ENCODE measurements around the gene LHFPL4. TPM values are rescaled to one million over a fixed set of nuclear protein-coding genes. Genes with fewer than 3 reads are reported as not detected.

The LHFPL4 gene
- total RNA-seq (not detected), polyA plus RNA-seq (under 1 TPM in 1 of 2 donors, not detected in 1; 0.08 TPM)

- Histone ChIP-seq H3K27me3 (ENCODE audit: control insufficient read depth in 4 of 4, insufficient read depth in 4 of 4, low read length in 3 of 4) (peaks cover 0 to 13% (median 6%) of the 10 kb centered on the region in 4 donors), H3K36me3 (ENCODE audit: control insufficient read depth in 4 of 4, insufficient read depth in 3 of 4, low read depth in 1 of 4, low read length in 3 of 4) (no peaks in the 10 kb centered on the region), H3K4me3 (ENCODE audit: low read depth in 1 of 3, low read length in 3 of 3) (peak within 1 kb of the TSS in 1 of 3 donors; percentile 31), H3K9ac (ENCODE audit: low read depth in 1 of 2, low read length in 2 of 2) (no peak within 1 kb of the TSS), H3K4me1 (ENCODE audit: control insufficient read depth in 4 of 4, insufficient read depth in 4 of 4, low read length in 3 of 4) (peaks cover 0 to 13% (median 3%) of the 10 kb centered on the region in 4 donors), H3K27ac (ENCODE audit: low read depth in 1 of 2, low read length in 2 of 2) (no peak within 1 kb of the TSS), H3K9me3 (ENCODE audit: control insufficient read depth in 4 of 4, low read length in 3 of 4) (no peaks in the 10 kb centered on the region)
- WGBS, result 5% methylated on average over 75 of the region's 75 CpGs
- TF ChIP-seq FOXA2 (IDR thresholded peaks at IDR 0.05) (no peak), CTCF (IDR thresholded peaks at IDR 0.05; ENCODE audit: low read depth, low read length, missing input control) (no peak), HNF4G (IDR thresholded peaks at IDR 0.05) (no peak), NR2F2 (IDR thresholded peaks at IDR 0.05) (no peak), RAD21 (IDR thresholded peaks at IDR 0.05) (no peak), JUND (IDR thresholded peaks at IDR 0.05) (no peak), GABPA (IDR thresholded peaks at IDR 0.05 in 1 of 2, conservative IDR thresholded peaks at IDR 0.05 in 1 of 2) (no peak), FOXA1 (IDR thresholded peaks at IDR 0.05) (no peak), ATF3 (IDR thresholded peaks at IDR 0.05) (no peak), TAF1 (conservative IDR thresholded peaks at IDR 0.05) (no peak), EGR1 (IDR thresholded peaks at IDR 0.05; ENCODE audit: low read depth in 2 of 2) (no peak), MAX (IDR thresholded peaks at IDR 0.05) (no peak), HNF4A (conservative IDR thresholded peaks at IDR 0.05) (no peak), SP1 (IDR thresholded peaks at IDR 0.05) (no peak), YY1 (IDR thresholded peaks at IDR 0.05) (no peak)
- DNase-seq (ENCODE audit: low spot score), result no peak
Observed at GRCh38 chr3:9553021-9553947, at the start of gene LHFPL4. TSS of gene LHFPL4 (minus strand) at chr3:9553822. CDS start at chr3:9552679, 1,143 bp downstream.

- no peak overlapping the region for H3K4me3 ChIP-seq (ENCODE audit: low read depth in 1 of 3, low read length in 3 of 3)
- 86% methylated on average over 4 of the region's 4 CpGs for WGBS
- H3K36me3 ChIP-seq (ENCODE audit: control insufficient read depth in 4 of 4, insufficient read depth in 3 of 4, low read depth in 1 of 4, low read length in 3 of 4), result no peaks in the 10 kb centered on the region
- H3K9ac ChIP-seq (ENCODE audit: low read depth in 1 of 2, low read length in 2 of 2), result no peak overlapping the region
- H3K4me1 ChIP-seq (ENCODE audit: control insufficient read depth in 4 of 4, insufficient read depth in 4 of 4, low read length in 3 of 4), result peaks cover 0 to 4% (median 0%) of the 10 kb centered on the region in 4 donors
- H3K27ac ChIP-seq (ENCODE audit: low read depth in 1 of 2, low read length in 2 of 2), result no peak overlapping the region
- DNase-seq (ENCODE audit: low spot score), result no peak
- peaks cover 9 to 14% (median 12%) of the 10 kb centered on the region in 4 donors for H3K9me3 ChIP-seq (ENCODE audit: control insufficient read depth in 4 of 4, low read length in 3 of 4)
- H3K27me3 ChIP-seq (ENCODE audit: control insufficient read depth in 4 of 4, insufficient read depth in 4 of 4, low read length in 3 of 4), result no peaks in the 10 kb centered on the region
- TF ChIP-seq FOXA1 (IDR thresholded peaks at IDR 0.05) (no peak), HNF4A (conservative IDR thresholded peaks at IDR 0.05) (no peak), SP1 (IDR thresholded peaks at IDR 0.05) (no peak), EGR1 (IDR thresholded peaks at IDR 0.05; ENCODE audit: low read depth in 2 of 2) (no peak), GABPA (IDR thresholded peaks at IDR 0.05 in 1 of 2, conservative IDR thresholded peaks at IDR 0.05 in 1 of 2) (no peak), TAF1 (conservative IDR thresholded peaks at IDR 0.05) (no peak), MAX (IDR thresholded peaks at IDR 0.05) (no peak), RXRA (IDR thresholded peaks at IDR 0.05) (no peak), HNF4G (IDR thresholded peaks at IDR 0.05) (no peak), NR2F2 (IDR thresholded peaks at IDR 0.05) (no peak), JUND (IDR thresholded peaks at IDR 0.05) (no peak), FOXA2 (IDR thresholded peaks at IDR 0.05) (no peak), ZBTB33 (IDR thresholded peaks at IDR 0.05) (no peak), CTCF (IDR thresholded peaks at IDR 0.05; ENCODE audit: low read depth, low read length, missing input control) (no peak), ATF3 (IDR thresholded peaks at IDR 0.05) (no peak)
- TF ChIP-seq, protein P1, sequence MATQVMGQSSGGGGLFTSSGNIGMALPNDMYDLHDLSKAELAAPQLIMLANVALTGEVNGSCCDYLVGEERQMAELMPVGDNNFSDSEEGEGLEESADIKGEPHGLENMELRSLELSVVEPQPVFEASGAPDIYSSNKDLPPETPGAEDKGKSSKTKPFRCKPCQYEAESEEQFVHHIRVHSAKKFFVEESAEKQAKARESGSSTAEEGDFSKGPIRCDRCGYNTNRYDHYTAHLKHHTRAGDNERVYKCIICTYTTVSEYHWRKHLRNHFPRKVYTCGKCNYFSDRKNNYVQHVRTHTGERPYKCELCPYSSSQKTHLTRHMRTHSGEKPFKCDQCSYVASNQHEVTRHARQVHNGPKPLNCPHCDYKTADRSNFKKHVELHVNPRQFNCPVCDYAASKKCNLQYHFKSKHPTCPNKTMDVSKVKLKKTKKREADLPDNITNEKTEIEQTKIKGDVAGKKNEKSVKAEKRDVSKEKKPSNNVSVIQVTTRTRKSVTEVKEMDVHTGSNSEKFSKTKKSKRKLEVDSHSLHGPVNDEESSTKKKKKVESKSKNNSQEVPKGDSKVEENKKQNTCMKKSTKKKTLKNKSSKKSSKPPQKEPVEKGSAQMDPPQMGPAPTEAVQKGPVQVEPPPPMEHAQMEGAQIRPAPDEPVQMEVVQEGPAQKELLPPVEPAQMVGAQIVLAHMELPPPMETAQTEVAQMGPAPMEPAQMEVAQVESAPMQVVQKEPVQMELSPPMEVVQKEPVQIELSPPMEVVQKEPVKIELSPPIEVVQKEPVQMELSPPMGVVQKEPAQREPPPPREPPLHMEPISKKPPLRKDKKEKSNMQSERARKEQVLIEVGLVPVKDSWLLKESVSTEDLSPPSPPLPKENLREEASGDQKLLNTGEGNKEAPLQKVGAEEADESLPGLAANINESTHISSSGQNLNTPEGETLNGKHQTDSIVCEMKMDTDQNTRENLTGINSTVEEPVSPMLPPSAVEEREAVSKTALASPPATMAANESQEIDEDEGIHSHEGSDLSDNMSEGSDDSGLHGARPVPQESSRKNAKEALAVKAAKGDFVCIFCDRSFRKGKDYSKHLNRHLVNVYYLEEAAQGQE (IDR thresholded peaks at IDR 0.05), result no peak
Observed at GRCh38 chr3:9602620-9603019, 49.0 kb upstream of the LHFPL4 start.

All from liver (tissue), 9 donors.